GM12878 (cell line): ENCODE data around the gene ARHGAP9. TPM values are rescaled to one million over a fixed set of nuclear protein-coding genes. Genes with fewer than 3 reads are reported as not detected.

Experiments
- ATAC-seq: fragments of 200-7000 bp; cut with Tn5 transposase; 3 replicates; pipeline ENCODE4 v1.9.1; 2020; ENCODE audit warnings: mild to moderate bottlenecking, moderate library complexity
- BruUV-seq: library from RNA; stranded (reverse); fragments of 400-500 nt; replicated peaks from 2 replicates; lab custom pipeline; 2021; lab: Mats Ljungman, UMichigan
- CTCF ChIA-PET: fragments of 300-600 bp; sonication (Branson Sonifier 250); formaldehyde crosslinking; extraction: SDS; loops from one replicate; lab custom pipeline; 2021; ENCODE audit warnings: inconsistent platforms; lab: Yijun Ruan, JAX
- POLR2A ChIA-PET: fragments of 350-600 bp; formaldehyde crosslinking; extraction: SDS; loops from one replicate; lab custom pipeline; 2021; ENCODE audit warnings: inconsistent platforms; lab: Charles Lee
- RAD21 ChIA-PET: fragments of 300-600 bp; sonication (Branson Sonifier 250); formaldehyde crosslinking; loops from one replicate; lab custom pipeline; 2023; ENCODE audit warnings: antibody characterized with exemption; ENCODE audit not compliant: unreplicated experiment; lab: Charles Lee
- SMC1A ChIA-PET: fragments of 300-600 bp; sonication (Branson Sonifier 250); formaldehyde crosslinking; loops from one replicate; lab custom pipeline; 2023; ENCODE audit not compliant: unreplicated experiment, uncharacterized antibody; lab: Charles Lee
- DNase-seq: peaks from one replicate; pipeline ENCODE4 v3.0.0-alpha.2; 2011; ENCODE audit warnings: low read depth, low spot score
- FAIRE-seq: peaks from 3 replicates; lab custom pipeline; 2011; peaks lifted over from hg19 to GRCh38; lab: Jason Lieb, UNC
- H2AFZ ChIP-seq: 2 replicates; pipeline ENCODE4 v1.6.0; 2011; ENCODE audit warnings: low read depth, low read length, control low read depth; ENCODE audit not compliant: control insufficient read depth
- H3K27ac ChIP-seq: 2 replicates; pipeline ENCODE4 v1.5.1; 2011; ENCODE audit warnings: control low read depth; ENCODE audit not compliant: control insufficient read depth, insufficient read depth
- H3K27me3 ChIP-seq, 2 experiments: replicated peaks in 1 of 2; 2 replicates each; pipeline versions ENCODE4 v1.6.0 to v1.6.1; 2011; ENCODE audit warnings: low read length in 1 of 2; ENCODE audit not compliant: control insufficient read depth in 2 of 2, insufficient read depth in 2 of 2
- H3K36me3 ChIP-seq, 2 experiments: 2 replicates each; pipeline ENCODE4 v1.5.1; 2011; ENCODE audit warnings: low read length in 1 of 2; ENCODE audit not compliant: control insufficient read depth in 2 of 2, insufficient read depth in 2 of 2
- H3K4me1 ChIP-seq: 2 replicates; pipeline ENCODE4 v1.6.1; 2011; ENCODE audit warnings: mild to moderate bottlenecking, low read length, moderate library complexity, mixed read lengths; ENCODE audit not compliant: control insufficient read depth, insufficient read depth
- H3K4me2 ChIP-seq: 2 replicates; pipeline ENCODE4 v1.6.0; 2011; ENCODE audit warnings: control low read depth; ENCODE audit not compliant: control insufficient read depth, insufficient read depth
- H3K4me3 ChIP-seq: fragments of 200-600 bp; sonication (generic); 2 replicates; pipeline ENCODE4 v1.5.1; 2016
- H3K79me2 ChIP-seq: 2 replicates; pipeline ENCODE4 v1.6.0; 2011; ENCODE audit warnings: low read length; ENCODE audit not compliant: control insufficient read depth, insufficient read depth
- H3K9ac ChIP-seq: 2 replicates; pipeline ENCODE4 v1.8.0; 2011; ENCODE audit warnings: low read length, control low read depth, mixed read lengths; ENCODE audit not compliant: control insufficient read depth, insufficient read depth
- H3K9me3 ChIP-seq: replicated peaks from 3 replicates; pipeline ENCODE4 v1.5.1; 2011; ENCODE audit warnings: mild to moderate bottlenecking, low read length; ENCODE audit not compliant: control insufficient read depth, insufficient read depth
- H4K20me1 ChIP-seq: 2 replicates; pipeline ENCODE4 v1.6.0; 2011; ENCODE audit not compliant: control insufficient read depth, insufficient read depth
- BCLAF1 ChIP-seq: fragments of 450-650 bp; IDR thresholded peaks from 2 replicates; pipeline ENCODE4 v1.6.1; 2017; ENCODE audit warnings: antibody characterized with exemption, mild to moderate bottlenecking, moderate library complexity
- KDM1A ChIP-seq: fragments of 200-600 bp; sonication (generic); IDR thresholded peaks from 2 replicates; pipeline ENCODE4 v1.6.1; 2016; ENCODE audit warnings: borderline replicate concordance
- NR2F1 ChIP-seq: fragments of 450-650 bp; conservative IDR thresholded peaks from 2 replicates; pipeline ENCODE4 v1.6.1; 2017; ENCODE audit warnings: mild to moderate bottlenecking
- ZBTB40 ChIP-seq: fragments of 450-650 bp; IDR thresholded peaks from 2 replicates; pipeline ENCODE4 v1.6.1; 2016; ENCODE audit warnings: mild to moderate bottlenecking, moderate library complexity, borderline replicate concordance
- WGBS: methylation state at CpG from one replicate; pipeline ENCODE4 v1.1.6; 2016; ENCODE audit warnings: low lambda C conversion rate; ENCODE audit not compliant: insufficient replicate concordance, insufficient coverage; ENCODE audit errors: missing lambda C conversion rate; 5-methylcytosine and 5-hydroxymethylcytosine counted together
- in situ Hi-C: fragments of 300-500 bp; cut with MboI; formaldehyde crosslinking; loops from 9 replicates; pipeline ENCODE4 v1.14.3; 2018; ENCODE audit warnings: mixed read lengths
- intact Hi-C: fragments of 100-400 bp; cut with micrococcal nuclease; formaldehyde crosslinking; loops from one replicate; pipeline ENCODE4 v1.14.2; 2022; ENCODE audit not compliant: unreplicated experiment
- polyA plus RNA-seq, 11 experiments: library from polyadenylated mRNA; depleted of rRNA in 4 of 11; unstranded in 6 of 11; stranded (reverse) in 5 of 11; fragments of >200 nt; fragmentation: Nextera tagmentation in 4 of 11; fragmentation: Illumina TruSeq in 1 of 11; extraction: Ambion mirVana in 4 of 11; extraction: Trizol in 1 of 11; gene quantifications; 1 replicate in 1 of 11; 2 replicates in 10 of 11; pipeline versions ENCODE4 v1.2.1 to v1.2.3, GENCODE V29; 2011 to 2016; ENCODE audit warnings: inconsistent platforms in 2 of 11, missing spikeins in 2 of 11, low read depth in 1 of 11
- total RNA-seq, 4 experiments: library from RNA; depleted of rRNA in 3 of 4; stranded (reverse); fragments of >200 nt in 3 of 4; fragmentation: Illumina TruSeq in 1 of 4; extraction: Trizol in 1 of 4; gene quantifications; 2 replicates each; pipeline versions ENCODE4 v1.2.1 to v1.2.3, GENCODE V29; 2013 to 2021
- TF ChIP-seq, protein P1 (sequence below): IDR thresholded peaks from 2 replicates; pipeline ENCODE4 v1.6.1; 2012; ENCODE audit warnings: low read depth, low read length, improper control_type of control experiment

ARHGAP9 gene
- total and polyA plus RNA-seq, 10 of the 15 experiments (the other 5 are each of a cell fraction or from before 2014, with no cell fraction given) = 19.5 to 102 (median 76.8) TPM

DNA sequence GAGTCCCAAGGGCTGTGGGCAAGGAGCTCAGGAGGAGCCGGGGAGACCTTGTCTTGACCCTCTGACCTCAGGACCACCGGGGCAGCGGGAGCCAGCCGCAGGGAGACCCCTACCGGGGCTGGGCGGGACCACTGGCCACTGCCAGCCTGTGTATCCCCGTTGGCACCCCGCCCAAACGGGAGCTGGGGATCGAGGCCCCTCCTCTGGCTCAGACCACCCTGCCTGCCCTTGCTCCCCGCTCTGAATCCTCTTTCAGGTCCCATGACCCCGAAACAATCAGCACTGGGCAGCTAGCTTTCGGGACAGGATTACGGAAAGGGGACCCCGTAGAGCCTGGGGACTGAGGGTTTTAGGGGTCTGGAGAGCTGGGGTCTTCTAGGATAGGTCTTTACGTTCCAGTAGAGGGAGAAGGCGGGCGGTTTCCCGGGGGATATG lies 18.8 kb downstream of the ARHGAP9 start:
- no peaks in the 10 kb centered on the region for H3K9me3 ChIP-seq
- FAIRE-seq (no peak), ATAC-seq (no peak), DNase-seq (no peak)
- POLR2A ChIA-PET = interaction anchor here (1.0 to 3.0 kb wide), 3 partner anchors 9 to 25 kb away, joined by 4 to 16 read pairs (median 4); no protein-coding TSS in a partner anchor
- WGBS = 10% methylated on average over 19 of the region's 19 CpGs
- BruUV-seq = no TSS peak
- intact Hi-C loops = loop anchor here (5.0 kb wide), 1 partner anchor 61 kb away; the partner anchor contains the start of genes DDIT3 and MBD6
- H3K27ac ChIP-seq = no peak overlapping the region
- CTCF ChIA-PET = interaction anchor here (0.8 to 11.0 kb wide), 11 partner anchors 8 to 280 kb away, joined by 3 to 540 read pairs (median 3); partner anchors contain the start of genes ARHGAP9 and INHBE
- SMC1A ChIA-PET = interaction anchor here (0.7 to 1.2 kb wide), 9 partner anchors 9 to 218 kb away, joined by 3 read pairs; partner anchors contain the start of genes ARHGAP9 and DDIT3
- H4K20me1 ChIP-seq = 0 out of 2 replicates have a peak, but pooled peaks cover 2% of the 10 kb centered on the region
- H3K4me1 ChIP-seq = peaks cover 36% of the 10 kb centered on the region
- H3K27me3 ChIP-seq = 0 out of 4 replicates have a peak, but pooled peaks cover 0 to 4% of the 10 kb centered on the region in 2 experiments
- no peaks in the 10 kb centered on the region for H3K36me3 ChIP-seq
- no peaks in the 10 kb centered on the region for H3K79me2 ChIP-seq
- H3K9ac ChIP-seq = no peak overlapping the region
- TF ChIP-seq, protein P1, sequence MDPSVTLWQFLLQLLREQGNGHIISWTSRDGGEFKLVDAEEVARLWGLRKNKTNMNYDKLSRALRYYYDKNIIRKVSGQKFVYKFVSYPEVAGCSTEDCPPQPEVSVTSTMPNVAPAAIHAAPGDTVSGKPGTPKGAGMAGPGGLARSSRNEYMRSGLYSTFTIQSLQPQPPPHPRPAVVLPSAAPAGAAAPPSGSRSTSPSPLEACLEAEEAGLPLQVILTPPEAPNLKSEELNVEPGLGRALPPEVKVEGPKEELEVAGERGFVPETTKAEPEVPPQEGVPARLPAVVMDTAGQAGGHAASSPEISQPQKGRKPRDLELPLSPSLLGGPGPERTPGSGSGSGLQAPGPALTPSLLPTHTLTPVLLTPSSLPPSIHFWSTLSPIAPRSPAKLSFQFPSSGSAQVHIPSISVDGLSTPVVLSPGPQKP = no peak
- TF ChIP-seq NR2F1 = peak; percentile 76
- in situ Hi-C loops = no loop called here
- no peak overlapping the region for H2AFZ ChIP-seq
- peak overlapping the region; percentile 68 for H3K4me3 ChIP-seq
- peak overlapping the region; percentile 100 for H3K4me2 ChIP-seq
- RAD21 ChIA-PET = interaction anchor here (0.7 to 4.7 kb wide), 7 partner anchors 7 to 223 kb away, joined by 3 to 35 read pairs (median 3); partner anchors contain the start of gene INHBE

- ChIA-PET POLR2A (interaction anchor here (1.0 to 3.0 kb wide), 3 partner anchors 8 to 26 kb away, joined by 4 to 16 read pairs (median 4); no protein-coding TSS in a partner anchor), CTCF (interaction anchor here (0.8 to 11.0 kb wide), 12 partner anchors 7 to 281 kb away, joined by 3 to 540 read pairs (median 3); partner anchors contain the start of genes ARHGAP9 and INHBE), RAD21 (interaction anchor here (0.6 to 4.7 kb wide), 7 partner anchors 7 to 222 kb away, joined by 3 to 35 read pairs (median 3); partner anchors contain the start of gene INHBE), SMC1A (interaction anchor here (0.7 to 1.2 kb wide), 8 partner anchors 8 to 217 kb away, joined by 3 read pairs; partner anchors contain the start of genes ARHGAP9 and DDIT3)
- ATAC-seq (0 out of 3 replicates have a peak, but pooled peaks have one; percentile 1), DNase-seq (no peak), FAIRE-seq (no peak)
- intact Hi-C loops (loop anchor here (5.0 kb wide), 1 partner anchor 62 kb away; the partner anchor contains the start of genes DDIT3 and MBD6), in situ Hi-C loops (no loop called here)
- 0 out of 2 replicates have a peak overlapping the region, but pooled peaks have one; percentile 7 for H2AFZ ChIP-seq
- H4K20me1 ChIP-seq = 0 out of 2 replicates have a peak, but pooled peaks cover 2% of the 10 kb centered on the region
- H3K27ac ChIP-seq = no peak overlapping the region
- H3K4me2 ChIP-seq = peak overlapping the region; percentile 100
- 0 out of 4 replicates have a peak, but pooled peaks cover 0 to 4% of the 10 kb centered on the region in 2 experiments for H3K27me3 ChIP-seq
- H3K79me2 ChIP-seq = no peaks in the 10 kb centered on the region
- H3K9ac ChIP-seq = no peak overlapping the region
- no TSS peak for BruUV-seq
- 0% methylated on average over 6 of the region's 6 CpGs for WGBS
- H3K4me1 ChIP-seq = peaks cover 38% of the 10 kb centered on the region
- no peaks in the 10 kb centered on the region for H3K36me3 ChIP-seq
- H3K9me3 ChIP-seq = no peaks in the 10 kb centered on the region
- peak overlapping the region; percentile 85 for H3K4me3 ChIP-seq
- TF ChIP-seq BCLAF1 (no peak), KDM1A (no peak), ZBTB40 (no peak)
These were observed 19.2 kb downstream of the ARHGAP9 start for GRCh38 chr12:57460468-57460784.
